DOHH2 (cell line): ENCODE measurements around the gene HMG20A.

Experiments
- H3F3A ChIP-seq: fragments of 200-600 bp; sonication (generic), shearing (Covaris generic); 2 replicates; pipeline ENCODE4 v1.6.0; 2016; ENCODE audit warnings: antibody characterized with exemption, mild to moderate bottlenecking; ENCODE audit not compliant: control insufficient read depth, insufficient read depth
- H3K27ac ChIP-seq: fragments of 200-600 bp; sonication (generic); 2 replicates; pipeline ENCODE4 v1.5.1; 2014; ENCODE audit warnings: low read depth, mild to moderate bottlenecking, low read length, moderate library complexity
- H3K27me3 ChIP-seq: fragments of 200-600 bp; sonication (generic); 2 replicates; pipeline ENCODE4 v1.6.1; 2014; ENCODE audit warnings: mild to moderate bottlenecking, low read length, mixed read lengths; ENCODE audit not compliant: control insufficient read depth
- H3K36me3 ChIP-seq: fragments of 200-600 bp; sonication (generic); 2 replicates; pipeline ENCODE4 v1.6.1; 2014; ENCODE audit warnings: mild to moderate bottlenecking, low read length, moderate library complexity, mixed read lengths; ENCODE audit not compliant: control insufficient read depth
- H3K4me1 ChIP-seq: fragments of 200-600 bp; sonication (generic); 2 replicates; pipeline ENCODE4 v1.6.1; 2014; ENCODE audit warnings: mild to moderate bottlenecking, low read length, mixed read lengths; ENCODE audit not compliant: control insufficient read depth
- H3K4me2 ChIP-seq: fragments of 200-600 bp; sonication (generic); 2 replicates; pipeline ENCODE4 v1.6.0; 2014; ENCODE audit warnings: mild to moderate bottlenecking, low read length, moderate library complexity
- H3K4me3 ChIP-seq: fragments of 200-600 bp; sonication (generic); 2 replicates; pipeline ENCODE4 v1.5.1; 2014; ENCODE audit warnings: mild to moderate bottlenecking, low read length, mixed read lengths
- H3K79me2 ChIP-seq: fragments of 200-600 bp; sonication (generic); 2 replicates; pipeline ENCODE4 v1.6.1; 2014; ENCODE audit warnings: mild to moderate bottlenecking, low read length, mixed read lengths; ENCODE audit not compliant: control insufficient read depth
- H3K9me2 ChIP-seq: fragments of 200-600 bp; sonication (generic); replicated peaks from 2 replicates; pipeline ENCODE4 v1.6.1; 2014; ENCODE audit warnings: mild to moderate bottlenecking, low read length, mixed read lengths; ENCODE audit not compliant: control insufficient read depth
- H3K9me3 ChIP-seq: fragments of 200-600 bp; sonication (generic); 2 replicates; pipeline ENCODE4 v1.6.1; 2014; ENCODE audit warnings: antibody characterized with exemption, low read length, mixed read lengths; ENCODE audit not compliant: control insufficient read depth, insufficient read depth
- H4K20me1 ChIP-seq: fragments of 200-600 bp; sonication (generic); 2 replicates; pipeline ENCODE4 v1.6.0; 2014; ENCODE audit warnings: low read depth, mild to moderate bottlenecking, antibody characterized with exemption, low read length, moderate library complexity; ENCODE audit not compliant: control insufficient read depth, insufficient read depth
- EZH2phosphoT487 ChIP-seq: fragments of 200-600 bp; sonication (generic); IDR thresholded peaks from 2 replicates; pipeline ENCODE4 v1.6.1; 2017; ENCODE audit warnings: borderline replicate concordance, mild to moderate bottlenecking, antibody characterized with exemption, low read length, moderate library complexity, mixed read lengths
- TF ChIP-seq, protein P1 (sequence below): fragments of 200-600 bp; sonication (generic); IDR thresholded peaks from one replicate; pipeline ENCODE4 v1.5.1; 2014; ENCODE audit warnings: antibody characterized with exemption, mild to moderate bottlenecking, low read depth, low read length; ENCODE audit not compliant: poor library complexity, severe bottlenecking

HMG20A gene

DNA sequence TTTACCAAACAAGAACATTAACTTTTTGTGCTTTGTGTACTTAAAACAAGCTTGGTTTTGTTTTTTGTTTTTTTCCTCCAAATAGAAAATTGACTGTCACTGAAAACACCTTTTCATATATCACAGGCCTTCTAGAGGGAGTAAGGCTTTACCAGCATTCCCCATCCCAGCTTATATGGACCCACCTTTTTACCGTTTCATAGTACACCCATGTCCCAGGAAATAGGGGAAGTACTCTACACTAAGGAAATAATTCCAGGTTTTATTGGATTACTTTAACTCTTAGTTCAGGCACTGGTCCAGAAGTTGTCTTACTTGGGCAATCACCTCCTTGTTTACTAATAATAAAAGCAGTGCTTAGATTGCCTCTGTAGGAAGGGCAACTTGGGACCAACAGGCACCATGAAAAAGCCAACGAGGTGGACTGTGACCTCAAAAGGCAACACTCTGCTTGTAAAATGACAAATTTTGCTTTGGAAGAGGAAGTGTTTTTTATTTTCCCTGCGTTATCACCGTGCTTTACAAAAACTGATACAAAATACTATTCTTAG lies 26.2 kb downstream of the HMG20A start:
- Histone ChIP-seq H3K4me1 (0 out of 2 replicates have a peak, but pooled peaks cover 6% of the 10 kb centered on the region), H3K27ac (no peak overlapping the region), H3K27me3 (no peaks in the 10 kb centered on the region), H3K4me3 (no peak overlapping the region), H4K20me1 (peaks cover 20% of the 10 kb centered on the region; the same call in 1 of the 2 replicates), H3K36me3 (peaks cover 13% of the 10 kb centered on the region), H3K9me2 (no peaks in the 10 kb centered on the region), H3K4me2 (no peak overlapping the region), H3F3A (no peaks in the 10 kb centered on the region), H3K79me2 (peaks cover 63% of the 10 kb centered on the region), H3K9me3 (no peaks in the 10 kb centered on the region)
- no peak for TF ChIP-seq EZH2phosphoT487
- TF ChIP-seq, protein P1, sequence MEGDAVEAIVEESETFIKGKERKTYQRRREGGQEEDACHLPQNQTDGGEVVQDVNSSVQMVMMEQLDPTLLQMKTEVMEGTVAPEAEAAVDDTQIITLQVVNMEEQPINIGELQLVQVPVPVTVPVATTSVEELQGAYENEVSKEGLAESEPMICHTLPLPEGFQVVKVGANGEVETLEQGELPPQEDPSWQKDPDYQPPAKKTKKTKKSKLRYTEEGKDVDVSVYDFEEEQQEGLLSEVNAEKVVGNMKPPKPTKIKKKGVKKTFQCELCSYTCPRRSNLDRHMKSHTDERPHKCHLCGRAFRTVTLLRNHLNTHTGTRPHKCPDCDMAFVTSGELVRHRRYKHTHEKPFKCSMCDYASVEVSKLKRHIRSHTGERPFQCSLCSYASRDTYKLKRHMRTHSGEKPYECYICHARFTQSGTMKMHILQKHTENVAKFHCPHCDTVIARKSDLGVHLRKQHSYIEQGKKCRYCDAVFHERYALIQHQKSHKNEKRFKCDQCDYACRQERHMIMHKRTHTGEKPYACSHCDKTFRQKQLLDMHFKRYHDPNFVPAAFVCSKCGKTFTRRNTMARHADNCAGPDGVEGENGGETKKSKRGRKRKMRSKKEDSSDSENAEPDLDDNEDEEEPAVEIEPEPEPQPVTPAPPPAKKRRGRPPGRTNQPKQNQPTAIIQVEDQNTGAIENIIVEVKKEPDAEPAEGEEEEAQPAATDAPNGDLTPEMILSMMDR: no peak

DNA sequence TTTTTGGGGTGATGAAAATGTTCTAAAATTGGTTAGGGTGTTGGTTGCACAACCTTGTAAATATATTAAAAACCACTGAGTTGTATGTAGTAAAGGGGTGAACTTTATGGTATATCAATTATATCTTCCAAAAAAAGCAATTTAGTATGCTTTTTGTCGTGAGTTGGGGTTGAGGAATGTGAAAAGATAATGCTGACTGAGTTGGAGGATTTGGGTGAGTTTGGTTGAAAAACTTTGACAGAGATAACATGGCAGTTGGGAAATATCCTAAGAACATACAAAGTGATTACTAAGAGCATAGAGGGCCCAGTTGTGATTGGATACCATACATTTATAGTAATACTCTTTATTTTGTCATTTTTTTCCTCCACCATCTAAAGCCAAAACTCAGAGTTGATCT lies 33.6 kb downstream of the HMG20A start:
- H4K20me1 ChIP-seq: 0 out of 2 replicates have a peak, but pooled peaks cover 4% of the 10 kb centered on the region
- H3F3A ChIP-seq: no peaks in the 10 kb centered on the region
- no peaks in the 10 kb centered on the region; the same call in 1 of the 2 replicates for H3K9me2 ChIP-seq
- H3K4me1 ChIP-seq: no peaks in the 10 kb centered on the region
- TF ChIP-seq, protein P1: no peak
- no peak for TF ChIP-seq EZH2phosphoT487
- H3K79me2 ChIP-seq: peaks cover 15% of the 10 kb centered on the region
- H3K36me3 ChIP-seq: peaks cover 30% of the 10 kb centered on the region
- H3K4me3 ChIP-seq: no peak overlapping the region
- H3K27me3 ChIP-seq: no peaks in the 10 kb centered on the region
- H3K4me2 ChIP-seq: no peak overlapping the region
- H3K9me3 ChIP-seq: no peaks in the 10 kb centered on the region
- H3K27ac ChIP-seq: no peak overlapping the region

DNA sequence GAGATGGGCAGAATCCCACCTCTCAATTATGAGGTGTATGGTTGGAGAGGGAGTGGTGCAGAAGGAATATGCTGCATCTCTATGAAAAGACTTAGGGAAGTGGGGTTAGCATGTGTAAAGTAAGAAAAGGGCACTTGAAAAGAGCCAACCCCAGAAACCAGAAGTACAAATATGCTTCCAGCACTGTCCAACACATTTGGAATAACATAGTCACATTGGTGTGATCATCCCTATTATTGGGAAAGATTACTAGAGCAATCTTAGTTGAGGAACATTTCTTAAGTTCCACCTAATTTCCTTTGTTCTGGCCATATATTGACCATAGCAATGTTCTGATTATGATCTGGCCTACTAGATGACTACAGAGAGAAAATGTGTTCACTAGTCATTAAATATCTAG lies 34.3 kb downstream of the HMG20A start:
- peaks cover 15% of the 10 kb centered on the region for H3K79me2 ChIP-seq

More for the DNA sequence above, 34.3 kb downstream of the HMG20A start:
- no peaks in the 10 kb centered on the region for H3K27me3 ChIP-seq
- no peak overlapping the region for H3K4me3 ChIP-seq
- H3K9me3 ChIP-seq: no peaks in the 10 kb centered on the region
- no peak overlapping the region for H3K4me2 ChIP-seq
- H3K4me1 ChIP-seq: no peaks in the 10 kb centered on the region
- H3K27ac ChIP-seq: no peak overlapping the region
- no peaks in the 10 kb centered on the region for H3F3A ChIP-seq
- no peaks in the 10 kb centered on the region; the same call in 1 of the 2 replicates for H3K9me2 ChIP-seq
- no peak for TF ChIP-seq EZH2phosphoT487
- TF ChIP-seq, protein P1: no peak
- H4K20me1 ChIP-seq: 0 out of 2 replicates have a peak, but pooled peaks cover 4% of the 10 kb centered on the region
- peaks cover 34% of the 10 kb centered on the region for H3K36me3 ChIP-seq
